BE2C (cell line): ENCODE results near the gene PARD3.
"Not testable (repeated sequence)": the region's sequence is repeated elsewhere in the genome, so short reads cannot be mapped to it uniquely, and the experiment has no call there.

Source experiments
- DNase-seq: peaks from one replicate; pipeline ENCODE4 v3.0.0-alpha.2; 2020
- H3K27me3 ChIP-seq: fragments of 250-450 bp; sonication (Bioruptor Pico); 2 replicates; pipeline ENCODE4 v1.5.1; 2020; ENCODE audit warnings: mild to moderate bottlenecking
- H3K36me3 ChIP-seq: fragments of 250-450 bp; sonication (Bioruptor Pico); 2 replicates; pipeline ENCODE4 v1.5.1; 2020; ENCODE audit warnings: mild to moderate bottlenecking
- H3K4me1 ChIP-seq: fragments of 250-450 bp; sonication (Bioruptor Pico); 2 replicates; pipeline ENCODE4 v1.5.1; 2020
- H3K4me3 ChIP-seq: 2 replicates; pipeline ENCODE4 v1.5.1; 2011; ENCODE audit warnings: low read depth, low read length
- H3K9me3 ChIP-seq: fragments of 250-450 bp; sonication (Bioruptor Pico); 2 replicates; pipeline ENCODE4 v1.5.1; 2020
- TF ChIP-seq, protein P1 (sequence below): IDR thresholded peaks from 2 replicates; pipeline ENCODE4 v1.5.1; 2012; ENCODE audit warnings: mild to moderate bottlenecking, low read depth, low read length

The PARD3 gene

DNA sequence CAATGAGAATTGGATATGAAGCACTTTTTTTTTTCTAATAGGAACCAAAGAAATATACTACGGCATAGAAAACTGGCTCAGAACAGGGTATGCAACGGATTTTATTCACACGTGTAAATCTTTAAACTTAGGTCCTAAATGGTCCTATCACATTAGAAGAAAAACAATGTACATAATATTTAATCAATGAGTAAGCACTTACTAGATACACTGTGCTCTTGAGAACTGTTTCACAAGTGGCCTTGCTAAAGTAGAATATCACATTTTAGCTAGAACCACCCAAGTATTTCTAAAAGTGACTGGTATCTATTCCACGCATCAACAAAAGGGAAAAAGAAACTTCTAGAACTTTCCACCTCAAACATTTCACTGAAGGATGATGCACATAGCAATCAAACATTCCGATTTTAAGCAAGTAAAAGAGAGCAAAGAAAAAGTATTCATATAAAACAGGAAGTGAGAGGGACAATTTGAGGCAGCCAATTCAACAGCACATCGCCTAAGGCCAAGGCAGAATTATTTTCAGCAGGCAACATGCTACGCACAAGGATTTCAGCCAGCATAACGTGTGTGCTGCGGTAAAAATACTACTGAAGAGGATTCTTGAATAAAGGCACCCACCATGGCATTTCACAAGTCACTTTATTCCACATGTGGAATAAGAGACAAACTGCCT is 55.8 kb downstream of the PARD3 start:
- no peaks in the 10 kb centered on the region for H3K36me3 ChIP-seq
- no peaks in the 10 kb centered on the region for H3K9me3 ChIP-seq
- H3K4me3 ChIP-seq, result no peak overlapping the region
- H3K27me3 ChIP-seq, result no peaks in the 10 kb centered on the region
- TF ChIP-seq, protein P1, sequence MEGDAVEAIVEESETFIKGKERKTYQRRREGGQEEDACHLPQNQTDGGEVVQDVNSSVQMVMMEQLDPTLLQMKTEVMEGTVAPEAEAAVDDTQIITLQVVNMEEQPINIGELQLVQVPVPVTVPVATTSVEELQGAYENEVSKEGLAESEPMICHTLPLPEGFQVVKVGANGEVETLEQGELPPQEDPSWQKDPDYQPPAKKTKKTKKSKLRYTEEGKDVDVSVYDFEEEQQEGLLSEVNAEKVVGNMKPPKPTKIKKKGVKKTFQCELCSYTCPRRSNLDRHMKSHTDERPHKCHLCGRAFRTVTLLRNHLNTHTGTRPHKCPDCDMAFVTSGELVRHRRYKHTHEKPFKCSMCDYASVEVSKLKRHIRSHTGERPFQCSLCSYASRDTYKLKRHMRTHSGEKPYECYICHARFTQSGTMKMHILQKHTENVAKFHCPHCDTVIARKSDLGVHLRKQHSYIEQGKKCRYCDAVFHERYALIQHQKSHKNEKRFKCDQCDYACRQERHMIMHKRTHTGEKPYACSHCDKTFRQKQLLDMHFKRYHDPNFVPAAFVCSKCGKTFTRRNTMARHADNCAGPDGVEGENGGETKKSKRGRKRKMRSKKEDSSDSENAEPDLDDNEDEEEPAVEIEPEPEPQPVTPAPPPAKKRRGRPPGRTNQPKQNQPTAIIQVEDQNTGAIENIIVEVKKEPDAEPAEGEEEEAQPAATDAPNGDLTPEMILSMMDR, result no peak
- DNase-seq, result no peak
- H3K4me1 ChIP-seq, result no peaks in the 10 kb centered on the region; the same call in 1 of the 2 replicates

DNA sequence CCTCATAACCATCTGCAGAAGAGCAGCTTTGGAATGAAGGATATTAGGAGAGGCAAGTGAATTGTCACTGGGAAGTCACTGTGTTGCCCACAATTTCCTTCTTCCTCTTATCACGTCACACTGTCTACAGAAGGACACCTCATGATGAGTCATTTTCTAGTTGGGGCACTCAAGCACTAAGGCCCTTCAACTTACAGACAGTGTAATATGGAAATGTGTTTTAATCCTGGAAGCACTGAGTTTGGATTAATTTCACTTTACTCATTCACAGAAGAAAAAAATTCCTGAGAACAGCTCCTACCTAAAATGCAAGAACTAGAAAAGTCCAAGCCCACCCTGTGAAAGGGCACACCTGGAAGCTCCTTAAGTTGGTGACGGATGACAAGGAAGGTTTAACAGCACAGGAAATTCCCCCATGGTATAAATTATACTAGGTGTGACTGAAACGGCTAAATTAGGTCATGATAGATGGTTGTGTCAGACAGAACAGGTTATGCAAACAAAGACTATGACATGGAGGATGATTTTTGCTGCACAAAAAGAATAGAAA is 56.6 kb downstream of the PARD3 start:
- Histone ChIP-seq H3K36me3 (no peaks in the 10 kb centered on the region), H3K27me3 (no peaks in the 10 kb centered on the region), H3K9me3 (no peaks in the 10 kb centered on the region), H3K4me1 (no peaks in the 10 kb centered on the region; the same call in 1 of the 2 replicates), H3K4me3 (no peak overlapping the region)
- TF ChIP-seq, protein P1, result no peak
- DNase-seq, result no peak

DNA sequence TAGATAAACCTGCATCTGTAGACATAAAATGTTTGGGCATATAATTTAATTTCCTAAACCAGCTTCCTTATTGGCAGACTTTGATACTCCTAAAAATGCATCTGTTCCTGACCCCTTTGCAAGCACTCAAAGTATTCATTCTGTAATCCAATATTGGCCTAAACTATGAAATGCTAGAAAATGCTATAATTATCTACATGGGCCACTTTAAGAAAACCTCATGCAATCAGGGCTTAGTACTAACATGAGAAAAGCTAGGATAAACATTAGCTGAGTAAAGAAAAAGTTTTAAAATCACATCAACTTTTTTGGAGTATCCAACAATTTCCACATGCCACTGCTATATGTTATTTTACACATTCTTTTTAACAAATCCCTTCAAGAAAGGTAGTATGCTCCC is 57.2 kb downstream of the PARD3 start:
- no peaks in the 10 kb centered on the region for H3K27me3 ChIP-seq
- TF ChIP-seq, protein P1, result no peak
- no peak overlapping the region for H3K4me3 ChIP-seq
- no peaks in the 10 kb centered on the region for H3K9me3 ChIP-seq
- DNase-seq, result no peak
- H3K4me1 ChIP-seq, result no peaks in the 10 kb centered on the region; the same call in 1 of the 2 replicates
- H3K36me3 ChIP-seq, result no peaks in the 10 kb centered on the region

DNA sequence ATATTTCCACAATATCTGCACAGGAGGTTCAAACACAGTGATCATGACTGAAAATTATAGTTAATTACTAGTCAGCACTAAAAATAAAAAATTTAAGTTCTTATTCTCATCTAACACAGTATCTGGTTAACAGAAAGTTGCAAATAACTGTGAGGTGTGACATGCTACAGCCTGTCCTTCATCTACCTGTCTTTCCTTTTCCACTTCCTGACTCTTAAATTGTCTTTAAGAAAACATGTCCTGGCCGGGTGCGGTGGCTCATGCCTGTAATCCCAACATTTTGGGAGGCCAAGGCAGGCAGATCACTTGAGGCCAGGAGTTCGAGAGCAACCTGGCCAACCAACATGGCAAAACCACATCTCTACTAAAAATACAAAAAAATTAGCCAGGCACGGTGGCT is 57.9 kb downstream of the PARD3 start:
- H3K36me3 ChIP-seq, H3K9me3 ChIP-seq, H3K4me3 ChIP-seq, H3K27me3 ChIP-seq, H3K4me1 ChIP-seq, DNase-seq: not testable (repeated sequence)

DNA sequence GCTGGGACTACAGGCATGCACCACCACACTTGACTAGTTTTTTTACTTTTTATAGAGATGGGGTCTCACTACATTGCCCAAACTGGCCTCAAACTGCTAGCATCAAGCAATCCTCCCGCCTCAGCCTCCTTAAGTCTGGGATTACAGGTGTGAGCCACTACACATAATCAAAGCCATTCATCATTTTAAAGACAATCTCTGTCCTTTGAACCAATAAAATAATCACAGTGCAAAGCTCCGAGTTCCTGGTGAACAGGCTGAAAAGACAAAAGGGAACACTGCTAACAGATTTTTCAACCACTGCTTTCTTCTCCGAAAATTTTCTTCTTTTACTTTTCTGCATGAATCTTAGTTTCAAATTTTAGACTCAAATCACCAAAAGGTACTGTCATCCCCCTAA is 58.5 kb downstream of the PARD3 start:
- DNase-seq, result no peak
- Histone ChIP-seq H3K9me3 (no peaks in the 10 kb centered on the region), H3K4me3 (no peak overlapping the region), H3K27me3 (no peaks in the 10 kb centered on the region), H3K4me1 (no peaks in the 10 kb centered on the region; the same call in 1 of the 2 replicates), H3K36me3 (no peaks in the 10 kb centered on the region)
- TF ChIP-seq, protein P1, result no peak

DNA sequence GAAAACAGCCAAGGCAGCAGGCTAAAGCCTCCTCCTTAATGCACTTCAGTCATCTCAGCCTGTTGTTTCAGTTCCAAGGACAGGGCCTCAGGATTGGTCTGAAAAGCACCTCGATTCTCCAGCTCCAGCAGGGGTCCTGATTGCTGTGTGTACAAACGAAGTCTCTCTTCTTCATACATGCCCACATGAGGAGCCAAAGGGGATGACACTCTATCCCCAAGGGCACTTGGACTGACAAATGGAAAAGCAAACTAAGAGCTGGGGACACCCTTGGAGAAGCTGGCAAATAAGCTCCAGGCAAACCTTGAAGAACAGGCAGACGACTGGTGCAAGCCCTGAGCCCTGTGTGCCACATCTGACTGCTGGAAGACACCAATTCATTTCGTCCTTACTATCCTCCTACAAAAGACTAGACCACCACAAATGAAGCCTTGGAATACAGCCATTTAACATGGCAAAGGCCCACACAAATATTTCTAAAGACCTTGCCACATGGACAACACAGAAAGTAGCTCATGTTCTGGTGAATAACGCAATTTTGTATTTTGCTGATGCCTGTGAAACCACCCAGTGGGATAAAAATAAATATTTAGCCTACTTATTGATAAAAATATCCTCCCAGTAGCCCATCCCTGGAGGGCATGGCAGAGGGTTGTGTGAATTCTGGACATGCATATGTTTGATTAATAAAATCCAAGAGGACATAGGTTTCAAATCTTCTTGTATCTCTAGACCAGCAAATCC is 61.9 kb downstream of the PARD3 start:
- DNase-seq, result no peak
- H3K4me3 ChIP-seq, result no peak overlapping the region
- H3K4me1 ChIP-seq, result no peaks in the 10 kb centered on the region; the same call in 1 of the 2 replicates

More for the DNA sequence above, 61.9 kb downstream of the PARD3 start:
- Histone ChIP-seq H3K9me3 (no peaks in the 10 kb centered on the region), H3K27me3 (no peaks in the 10 kb centered on the region), H3K36me3 (no peaks in the 10 kb centered on the region)
- TF ChIP-seq, protein P1, result no peak
